Heart left ventricle (tissue), 16 donors: ENCODE data around the gene CTCF. TPM values are rescaled to one million over a fixed set of nuclear protein-coding genes. Genes with fewer than 3 reads are reported as not detected.

ENCODE experiments used
- ATAC-seq, 4 donors: fragments of 200-7000 bp; cut with Tn5 transposase; one replicate each; pipeline ENCODE4 v1.9.1; 2020 to 2022; ENCODE audit warnings: moderate library complexity in 4 of 4, mild to moderate bottlenecking in 3 of 4, moderate number of reproducible peaks in 1 of 4
- DNase-seq, 5 donors: peaks; one replicate each; pipeline ENCODE4 v3.0.0-alpha.2; 2020
- H3K27ac ChIP-seq, 12 donors: fragments of 200-600 bp; sonication (generic) in 4 of 12; one replicate each; pipeline versions ENCODE4 v1.5.0 to v1.8.0; 2016 to 2022; ENCODE audit warnings: mild to moderate bottlenecking in 2 of 12
- H3K27me3 ChIP-seq, 9 donors: fragments of 200-600 bp; sonication (generic) in 2 of 9; one replicate each; pipeline versions ENCODE4 v1.5.1 to v1.8.0; 2016 to 2022; ENCODE audit warnings: mild to moderate bottlenecking in 3 of 9
- H3K36me3 ChIP-seq, 9 donors: fragments of 200-600 bp; sonication (generic) in 2 of 9; one replicate each; pipeline versions ENCODE4 v1.5.0 to v1.8.0; 2018 to 2022; ENCODE audit warnings: mild to moderate bottlenecking in 2 of 9
- H3K4me1 ChIP-seq, 12 donors: fragments of 200-600 bp; sonication (generic) in 4 of 12; one replicate each; pipeline versions ENCODE4 v1.5.0 to v1.8.0; 2016 to 2022; ENCODE audit warnings: mild to moderate bottlenecking in 3 of 12
- H3K4me3 ChIP-seq, 12 donors: fragments of 200-600 bp; sonication (generic) in 4 of 12; one replicate each; pipeline versions ENCODE4 v1.5.0 to v1.8.0; 2017 to 2022; ENCODE audit warnings: mild to moderate bottlenecking in 9 of 12, moderate library complexity in 4 of 12
- H3K9me3 ChIP-seq, 12 donors: fragments of 200-600 bp; sonication (generic) in 4 of 12; one replicate each; pipeline versions ENCODE4 v1.5.0 to v1.8.0; 2016 to 2022; ENCODE audit warnings: mild to moderate bottlenecking in 1 of 12
- POLR2A ChIP-seq, 2 donors: fragments of 450-650 bp; IDR thresholded peaks; one replicate each; pipeline ENCODE4 v1.6.1; 2017; ENCODE audit warnings: antibody characterized with exemption in 2 of 2, mild to moderate bottlenecking in 2 of 2, moderate library complexity in 2 of 2
- WGBS, 4 donors: extraction: QIAGEN DNeasy Blood & Tissue Kit in 2 of 4; methylation state at CpG; one replicate each; pipeline versions ENCODE4 v1.1.5 to v1.1.7; 2013 to 2018; 5-methylcytosine and 5-hydroxymethylcytosine counted together
- intact Hi-C, 10 donors: fragments of 100-400 bp; cut with DNase I; formaldehyde crosslinking; loops; one replicate each; pipeline versions ENCODE4 v1.11.1 to v1.14.2; 2022
- polyA plus RNA-seq, 2 donors: library from polyadenylated mRNA; stranded (reverse); fragments of 200-250 nt; gene quantifications; one replicate each; pipeline ENCODE4 v1.2.3, GENCODE V29; 2013
- total RNA-seq, 9 donors: library from RNA; depleted of rRNA in 2 of 9; stranded (reverse); fragments of >200 nt in 2 of 9; fragmentation: NEBNext Ultra II Directional in 3 of 9; extraction: Animal tissue kit (Norgen Biotek cat#: 25700) in 3 of 9; gene quantifications; one replicate each; pipeline versions ENCODE4 v1.1.0 to v1.2.4, GENCODE V29; 2016 to 2023
- TF ChIP-seq, protein P1 (sequence below), 12 donors: fragments of 200-600 bp; sonication (generic) in 4 of 12; IDR thresholded peaks; one replicate each; pipeline versions ENCODE4 v1.5.0 to v1.8.0; 2018 to 2022; ENCODE audit warnings: antibody characterized with exemption in 12 of 12, mild to moderate bottlenecking in 5 of 12
- donor health status: ischemic (EF 13 %, LVEDD 7.1; RV severe dilation, severe dysfunction).
- donor health status: healthy with polysubstance abuse.
- donor health status: DM: no; HTN: yes; CAD: no.
- donor health status: DM: no; HTN: no; CAD: no.
- donor health status: ischemic (EF 25% LVEDD 6.9; RV normal size, moderate dysfunction).
- donor health status: ischemic (EF 25% LVEDD 5.7; RV mildly dilated, moderate dysfunction).
- donor health status: healthy.
- donor health status: DM: yes; HTN: yes; CAD: no.
- donor health status: ischemic (EF 35%, LVEDD 5.7; RV mildly dilated, moderate dysfunction).
- donor health status: nonischemic (EF 11% LVEDD 7.7; RV severe dilation, severe dysfunction).
- donor health status: DM: yes; HTN: yes; CAD: no.
- donor health status: PGD.
- donor health status: ischemic (EF 29% LVEDD 5.4; RV normal size, mild dysfunction).
- donor health status: nonischemic (EF 23%, LVEDD 6.1; RV moderate dilation, normal function).

The CTCF gene
- total and polyA plus RNA-seq, 11 donors: 13.9 to 35.8 (median 25.3) TPM

DNA sequence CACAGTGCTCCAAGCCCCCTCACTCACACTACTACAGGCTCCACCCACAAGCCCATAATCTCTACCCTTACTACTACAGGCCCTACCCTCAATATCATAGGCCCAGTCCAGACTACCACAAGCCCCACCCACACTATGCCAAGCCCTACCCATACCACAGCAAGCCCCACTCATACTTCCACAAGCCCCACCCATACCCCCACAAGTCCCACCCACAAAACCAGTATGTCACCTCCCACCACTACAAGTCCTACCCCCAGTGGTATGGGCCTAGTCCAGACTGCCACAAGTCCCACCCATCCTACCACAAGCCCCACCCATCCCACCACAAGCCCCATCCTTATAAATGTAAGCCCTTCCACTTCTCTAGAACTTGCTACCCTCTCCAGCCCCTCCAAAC lies 19.9 kb upstream of the CTCF start:
- peak in 2 of 4 donors; percentile 7 to 14 for ATAC-seq
- intact Hi-C loops: loop anchor here in 1 of 10 donors (10.0 kb wide), 1 partner anchor 102 kb away; the partner anchor contains the start of gene CARMIL2
- TF ChIP-seq POLR2A (IDR thresholded peaks at IDR 0.05): no peak
- TF ChIP-seq, protein P1, sequence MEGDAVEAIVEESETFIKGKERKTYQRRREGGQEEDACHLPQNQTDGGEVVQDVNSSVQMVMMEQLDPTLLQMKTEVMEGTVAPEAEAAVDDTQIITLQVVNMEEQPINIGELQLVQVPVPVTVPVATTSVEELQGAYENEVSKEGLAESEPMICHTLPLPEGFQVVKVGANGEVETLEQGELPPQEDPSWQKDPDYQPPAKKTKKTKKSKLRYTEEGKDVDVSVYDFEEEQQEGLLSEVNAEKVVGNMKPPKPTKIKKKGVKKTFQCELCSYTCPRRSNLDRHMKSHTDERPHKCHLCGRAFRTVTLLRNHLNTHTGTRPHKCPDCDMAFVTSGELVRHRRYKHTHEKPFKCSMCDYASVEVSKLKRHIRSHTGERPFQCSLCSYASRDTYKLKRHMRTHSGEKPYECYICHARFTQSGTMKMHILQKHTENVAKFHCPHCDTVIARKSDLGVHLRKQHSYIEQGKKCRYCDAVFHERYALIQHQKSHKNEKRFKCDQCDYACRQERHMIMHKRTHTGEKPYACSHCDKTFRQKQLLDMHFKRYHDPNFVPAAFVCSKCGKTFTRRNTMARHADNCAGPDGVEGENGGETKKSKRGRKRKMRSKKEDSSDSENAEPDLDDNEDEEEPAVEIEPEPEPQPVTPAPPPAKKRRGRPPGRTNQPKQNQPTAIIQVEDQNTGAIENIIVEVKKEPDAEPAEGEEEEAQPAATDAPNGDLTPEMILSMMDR (IDR thresholded peaks at IDR 0.05): no peak
- Histone ChIP-seq H3K4me1 (peaks cover 0 to 92% (median 68%) of the 10 kb centered on the region in 12 donors), H3K27ac (peak overlapping the region in 5 of 12 donors; percentile 9 to 64 (median 49)), H3K27me3 (no peaks in the 10 kb centered on the region), H3K36me3 (peaks cover 0 to 89% (median 86%) of the 10 kb centered on the region in 9 donors), H3K4me3 (no peak overlapping the region), H3K9me3 (no peaks in the 10 kb centered on the region)
- peak in 1 of 5 donors; percentile 66 for DNase-seq

GRCh38 chr16:67543036-67543435 lies 19.3 kb upstream of the CTCF start:
- H3K27me3 ChIP-seq: no peaks in the 10 kb centered on the region
- DNase-seq: no peak
- intact Hi-C loops: loop anchor here in 1 of 10 donors (10.0 kb wide), 1 partner anchor 102 kb away; the partner anchor contains the start of gene CARMIL2
- TF ChIP-seq, protein P1 (IDR thresholded peaks at IDR 0.05): no peak
- TF ChIP-seq POLR2A (IDR thresholded peaks at IDR 0.05): no peak
- H3K36me3 ChIP-seq: peaks cover 0 to 95% (median 90%) of the 10 kb centered on the region in 9 donors
- H3K4me3 ChIP-seq: no peak overlapping the region
- H3K27ac ChIP-seq: peak overlapping the region in 1 of 12 donors; percentile 53
- WGBS, 4 donors: 85 to 93% (median 91%) methylated on average over 4 to 8 of the region's 8 CpGs
- H3K4me1 ChIP-seq: peaks cover 0 to 90% (median 72%) of the 10 kb centered on the region in 12 donors
- no peak for ATAC-seq
- no peaks in the 10 kb centered on the region for H3K9me3 ChIP-seq

- no peak for DNase-seq
- 74 to 81% (median 77%) methylated on average over 6 of the region's 6 CpGs for WGBS, 4 donors
- no peak for ATAC-seq
- no peaks in the 10 kb centered on the region for H3K9me3 ChIP-seq
- no peaks in the 10 kb centered on the region for H3K27me3 ChIP-seq
- peaks cover 0 to 85% (median 68%) of the 10 kb centered on the region in 12 donors for H3K4me1 ChIP-seq
- no peak overlapping the region for H3K4me3 ChIP-seq
- intact Hi-C loops: loop anchor here in 1 of 10 donors (10.0 kb wide), 1 partner anchor 101 kb away; the partner anchor contains the start of gene CARMIL2
- peak overlapping the region in 1 of 12 donors; percentile 14 for H3K27ac ChIP-seq
- H3K36me3 ChIP-seq: peaks cover 0 to 97% (median 91%) of the 10 kb centered on the region in 9 donors
- TF ChIP-seq, protein P1 (IDR thresholded peaks at IDR 0.05): no peak
- TF ChIP-seq POLR2A (IDR thresholded peaks at IDR 0.05): no peak
Measured at GRCh38 chr16:67543582-67543981, 18.7 kb upstream of the CTCF start.

DNA sequence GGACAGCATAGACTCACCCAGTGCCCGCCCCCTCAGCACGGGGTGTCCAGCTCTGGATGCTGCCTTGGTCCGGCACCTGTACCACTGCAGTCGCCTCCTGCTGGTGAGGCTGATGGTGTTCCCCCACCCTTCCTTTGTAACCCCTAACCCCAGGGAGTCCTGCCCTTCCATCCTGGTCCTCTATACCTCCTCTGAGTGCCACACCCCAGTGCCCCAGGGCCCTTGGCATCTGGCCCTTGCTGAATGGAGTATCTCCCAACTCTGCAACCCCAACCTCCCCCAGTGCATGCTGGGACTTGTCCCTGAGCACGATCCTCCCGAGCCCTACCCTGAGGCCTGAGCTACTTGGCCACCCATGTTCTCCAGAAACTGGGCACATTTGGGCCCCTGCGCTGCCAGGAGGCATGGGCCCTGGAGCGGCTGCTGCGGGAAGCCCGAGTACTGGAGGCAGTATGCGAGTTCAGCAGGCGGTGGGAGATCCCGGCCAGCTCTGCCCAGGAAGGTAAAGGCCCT lies 17.9 kb upstream of the CTCF start:
- TF ChIP-seq, protein P1 (IDR thresholded peaks at IDR 0.05): no peak
- TF ChIP-seq POLR2A (IDR thresholded peaks at IDR 0.05): no peak
- Histone ChIP-seq H3K27ac (peak overlapping the region in 2 of 12 donors; percentile 11 to 14), H3K9me3 (no peaks in the 10 kb centered on the region), H3K36me3 (peaks cover 0 to 96% (median 85%) of the 10 kb centered on the region in 9 donors), H3K4me1 (peaks cover 0 to 78% (median 60%) of the 10 kb centered on the region in 12 donors), H3K27me3 (no peaks in the 10 kb centered on the region), H3K4me3 (no peak overlapping the region)
- 77 to 81% (median 77%) methylated on average over 7 to 13 of the region's 13 CpGs for WGBS, 4 donors
- no peak for ATAC-seq
- no peak for DNase-seq
- intact Hi-C loops: loop anchor here in 1 of 10 donors (10.0 kb wide), 1 partner anchor 100 kb away; the partner anchor contains the start of gene CARMIL2
